PC-3 (cell line): ENCODE measurements around the gene SLC25A21.

Source experiments
- CTCF ChIP-seq: fragments of 300-600 bp; sonication (generic); conservative IDR thresholded peaks from 2 replicates; pipeline ENCODE4 v1.5.1; 2017; ENCODE audit warnings: antibody characterized with exemption, low read depth, mild to moderate bottlenecking, low read length
- EZH2phosphoT487 ChIP-seq: fragments of 300-600 bp; sonication (generic); IDR thresholded peaks from 2 replicates; pipeline ENCODE4 v1.6.1; 2018; ENCODE audit warnings: mild to moderate bottlenecking, antibody characterized with exemption, low read length, borderline replicate concordance

GRCh38 chr14:37215345-37215744, 42.9 kb upstream of the SLC25A21 start:
- TF ChIP-seq CTCF: no peak
- no peak for TF ChIP-seq EZH2phosphoT487
